Measurements from ENCODE around the gene LDLRAD3. TPM values are rescaled to one million over a fixed set of nuclear protein-coding genes. Genes with fewer than 3 reads are reported as not detected.
"Not testable (repeated sequence)": the region's sequence is repeated elsewhere in the genome, so short reads cannot be mapped to it uniquely, and the experiment has no call there.

LDLRAD3 gene
- total RNA-seq, 2 experiments from 2014 or later: not detected

DNA sequence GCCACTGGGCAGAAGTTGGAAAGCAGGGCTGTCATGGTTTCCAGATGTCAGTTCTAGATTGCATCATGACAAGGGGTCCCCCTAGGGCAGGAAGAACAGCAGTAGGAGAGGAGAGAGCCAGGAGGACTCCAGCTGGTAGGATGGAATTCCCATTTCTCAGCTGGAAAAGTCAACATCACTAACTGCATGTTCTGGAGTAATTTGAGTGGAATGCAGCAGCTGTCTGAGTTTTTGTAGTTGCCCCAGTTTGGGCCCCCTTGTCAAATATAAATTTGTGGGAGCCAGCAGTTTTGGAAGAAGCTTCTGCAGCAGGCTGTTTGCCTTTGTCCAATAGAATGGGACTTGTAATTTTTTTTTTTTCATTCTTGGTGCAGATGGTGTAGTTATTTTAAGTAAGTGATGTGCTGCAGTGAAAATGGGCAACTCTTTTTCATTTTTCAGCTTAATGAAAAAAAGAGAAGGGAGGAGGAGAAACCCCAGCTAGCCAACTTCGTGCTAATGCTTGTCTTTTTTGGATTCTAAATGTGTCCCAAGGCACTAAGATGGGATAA is 86.9 kb downstream of the LDLRAD3 start:
- no peak for DNase-seq
- no peaks in the 10 kb centered on the region for H3K9me3 Mint-ChIP-seq (ENCODE audit: low read depth)
- no peak overlapping the region for H3K27ac Mint-ChIP-seq
- CTCF ChIA-PET: no interaction called here
- no peaks in the 10 kb centered on the region for H3K27me3 Mint-ChIP-seq
- no peaks in the 10 kb centered on the region for H3K36me3 Mint-ChIP-seq
- no peak for ATAC-seq
- no peak overlapping the region for H3K4me3 Mint-ChIP-seq
- no peaks in the 10 kb centered on the region for H3K4me1 Mint-ChIP-seq

DNA sequence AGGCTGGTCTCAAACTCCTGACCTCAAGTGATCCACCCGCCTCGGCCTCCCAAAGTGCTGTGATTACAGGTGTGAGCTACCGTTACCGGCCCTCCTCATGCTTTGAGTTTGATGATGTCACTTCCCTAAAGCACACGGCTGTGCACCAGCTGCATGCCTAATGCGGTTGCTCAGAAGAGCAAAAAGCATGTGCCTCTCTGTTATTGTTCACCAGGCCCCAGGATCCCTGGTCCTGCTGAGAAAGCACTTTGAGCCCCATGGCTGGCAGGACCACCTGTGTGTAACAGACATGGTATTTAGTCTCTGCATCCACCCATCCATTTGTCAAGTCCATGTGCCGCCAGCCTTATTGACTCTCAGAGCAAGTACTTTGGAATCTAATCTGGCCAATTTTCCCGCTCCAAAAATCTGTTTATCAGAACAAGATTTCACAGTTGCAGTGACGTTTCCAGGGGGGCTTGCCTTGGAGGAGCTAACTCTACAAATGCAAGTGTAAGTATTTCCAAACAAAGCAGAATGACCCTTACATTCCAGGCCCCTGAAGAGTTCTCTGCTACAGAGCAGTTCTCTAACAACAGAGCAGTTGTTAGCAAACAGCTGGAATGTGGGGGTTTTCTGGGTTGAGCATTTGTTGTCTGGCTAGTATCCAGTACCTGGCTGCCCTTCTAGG is 89.4 kb downstream of the LDLRAD3 start:
- no peaks in the 10 kb centered on the region for H3K9me3 Mint-ChIP-seq (ENCODE audit: low read depth)
- CTCF ChIA-PET: interaction anchor here (1.4 kb wide), 1 partner anchor 211 kb away, joined by 3 read pairs; no protein-coding TSS in a partner anchor
- no peak for ATAC-seq

DNA sequence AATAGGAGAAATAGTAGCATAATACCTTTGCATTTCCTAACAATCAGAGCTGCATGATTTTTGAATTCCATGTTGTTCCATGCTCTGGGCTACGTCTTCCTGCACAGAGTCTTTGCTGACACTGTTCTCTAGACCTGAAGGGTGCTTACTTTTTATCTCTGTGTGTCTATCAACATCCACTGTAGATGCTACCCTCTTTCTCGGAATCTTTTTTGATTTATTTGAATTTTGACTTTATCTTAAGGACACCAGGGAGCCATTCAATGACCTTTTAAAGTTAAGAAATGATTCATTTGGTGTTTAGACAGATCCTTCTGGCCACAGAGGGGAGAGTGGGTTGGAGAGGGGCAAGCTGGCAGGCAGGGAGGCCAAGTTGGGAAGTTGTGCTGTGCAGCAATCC is 90.1 kb downstream of the LDLRAD3 start:
- Mint-ChIP-seq H3K27me3 (no peaks in the 10 kb centered on the region), H3K4me1 (no peaks in the 10 kb centered on the region), H3K9me3 (ENCODE audit: low read depth) (no peaks in the 10 kb centered on the region), H3K27ac (no peak overlapping the region), H3K4me3 (no peak overlapping the region), H3K36me3 (no peaks in the 10 kb centered on the region)
- no peak for DNase-seq
- CTCF ChIA-PET: interaction anchor here (1.4 kb wide), 1 partner anchor 212 kb away, joined by 3 read pairs; no protein-coding TSS in a partner anchor
- no peak for ATAC-seq

More for the DNA sequence above, 89.4 kb downstream of the LDLRAD3 start:
- no peaks in the 10 kb centered on the region for H3K36me3 Mint-ChIP-seq
- no peaks in the 10 kb centered on the region for H3K4me1 Mint-ChIP-seq
- no peaks in the 10 kb centered on the region for H3K27me3 Mint-ChIP-seq
- no peak for DNase-seq
- no peak overlapping the region for H3K27ac Mint-ChIP-seq
- H3K4me3 Mint-ChIP-seq: no peak overlapping the region

- H3K9me3 Mint-ChIP-seq (ENCODE audit: low read depth): no peaks in the 10 kb centered on the region
- H3K4me3 Mint-ChIP-seq: no peak overlapping the region
- H3K27me3 Mint-ChIP-seq: peaks cover 3% of the 10 kb centered on the region
- CTCF ChIA-PET: no interaction called here
- H3K4me1 Mint-ChIP-seq: no peaks in the 10 kb centered on the region
- DNase-seq (no peak), ATAC-seq (no peak)
- no peaks in the 10 kb centered on the region for H3K36me3 Mint-ChIP-seq
- H3K27ac Mint-ChIP-seq: no peak overlapping the region
These were observed 90.9 kb downstream of the LDLRAD3 start for GRCh38 chr11:36034551-36035331.

GRCh38 chr11:36035454-36035853 is 91.6 kb downstream of the LDLRAD3 start:
- Mint-ChIP-seq H3K4me3 (no peak overlapping the region), H3K4me1 (no peaks in the 10 kb centered on the region), H3K27me3 (peaks cover 8% of the 10 kb centered on the region), H3K27ac (no peak overlapping the region), H3K36me3 (no peaks in the 10 kb centered on the region), H3K9me3 (ENCODE audit: low read depth) (no peaks in the 10 kb centered on the region)
- DNase-seq (no peak), ATAC-seq (no peak)
- CTCF ChIA-PET: no interaction called here

- H3K27ac Mint-ChIP-seq: no peak overlapping the region
- CTCF ChIA-PET: no interaction called here
- no peaks in the 10 kb centered on the region for H3K4me1 Mint-ChIP-seq
- H3K36me3 Mint-ChIP-seq: no peaks in the 10 kb centered on the region
- H3K27me3 Mint-ChIP-seq: peaks cover 8% of the 10 kb centered on the region
- DNase-seq: no peak
- no peak for ATAC-seq
- H3K4me3 Mint-ChIP-seq: no peak overlapping the region
- H3K9me3 Mint-ChIP-seq (ENCODE audit: low read depth): no peaks in the 10 kb centered on the region
These were observed 92.1 kb downstream of the LDLRAD3 start for GRCh38 chr11:36035999-36036398.

- CTCF ChIA-PET: interaction anchor here (1.5 kb wide), 1 partner anchor 709 kb away, joined by 3 read pairs; no protein-coding TSS in a partner anchor
- DNase-seq: no peak
- no peak for ATAC-seq
- H3K27me3 Mint-ChIP-seq: peaks cover 8% of the 10 kb centered on the region
- H3K4me1 Mint-ChIP-seq: no peaks in the 10 kb centered on the region
- H3K27ac Mint-ChIP-seq: no peak overlapping the region
- H3K36me3 Mint-ChIP-seq: no peaks in the 10 kb centered on the region
- no peaks in the 10 kb centered on the region for H3K9me3 Mint-ChIP-seq (ENCODE audit: low read depth)
- no peak overlapping the region for H3K4me3 Mint-ChIP-seq
These were observed 93.2 kb downstream of the LDLRAD3 start for GRCh38 chr11:36037031-36037430.

GRCh38 chr11:36038541-36038940 is 94.7 kb downstream of the LDLRAD3 start:
- no peak for DNase-seq
- CTCF ChIA-PET: no interaction called here
- Mint-ChIP-seq H3K27me3 (peaks cover 8% of the 10 kb centered on the region), H3K4me1 (no peaks in the 10 kb centered on the region), H3K27ac (no peak overlapping the region), H3K36me3 (no peaks in the 10 kb centered on the region), H3K4me3 (no peak overlapping the region), H3K9me3 (ENCODE audit: low read depth) (no peaks in the 10 kb centered on the region)
- no peak for ATAC-seq

- no peaks in the 10 kb centered on the region for H3K36me3 Mint-ChIP-seq
- CTCF ChIA-PET: no interaction called here
- H3K4me3 Mint-ChIP-seq: no peak overlapping the region
- peaks cover 8% of the 10 kb centered on the region for H3K27me3 Mint-ChIP-seq
- H3K9me3 Mint-ChIP-seq (ENCODE audit: low read depth): no peaks in the 10 kb centered on the region
- no peaks in the 10 kb centered on the region for H3K4me1 Mint-ChIP-seq
- H3K27ac Mint-ChIP-seq: no peak overlapping the region
- DNase-seq (no peak), ATAC-seq (no peak)
These were observed 95.6 kb downstream of the LDLRAD3 start for GRCh38 chr11:36039471-36039870.

DNA sequence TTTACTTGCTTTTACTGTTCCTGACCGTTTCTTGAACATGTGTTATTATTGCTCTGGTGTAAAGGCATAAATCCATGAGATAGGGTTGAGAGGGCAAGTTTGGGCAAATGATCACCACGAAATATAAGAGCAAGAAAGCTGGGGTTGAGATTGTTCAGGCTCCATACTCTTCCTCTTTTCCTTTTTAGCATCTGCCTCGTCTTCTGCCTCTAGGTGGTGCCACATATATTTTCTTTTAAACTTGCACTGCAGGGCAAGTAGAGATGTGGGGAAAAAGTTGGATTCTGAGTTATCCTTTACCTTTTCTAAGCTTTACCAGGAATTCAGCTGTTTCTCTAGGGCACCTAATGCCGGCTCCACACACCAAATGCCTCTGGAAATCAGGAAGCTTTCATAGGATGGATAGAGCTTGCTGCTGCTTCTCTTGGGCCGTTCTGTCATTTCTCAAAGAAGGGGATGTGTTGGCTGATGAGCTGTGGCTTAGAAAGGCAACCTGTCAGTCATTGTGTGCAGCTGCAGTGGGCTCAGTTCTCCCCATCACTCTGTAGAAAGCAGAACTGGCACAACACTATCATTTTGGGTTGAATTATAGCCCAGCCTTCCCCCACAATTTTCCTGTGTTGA is 98.2 kb downstream of the LDLRAD3 start:
- no peaks in the 10 kb centered on the region for H3K9me3 Mint-ChIP-seq (ENCODE audit: low read depth)
- peaks cover 8% of the 10 kb centered on the region for H3K27me3 Mint-ChIP-seq
- H3K36me3 Mint-ChIP-seq: no peaks in the 10 kb centered on the region
- CTCF ChIA-PET: interaction anchor here (1.0 to 2.2 kb wide), 3 partner anchors 24 to 224 kb away, joined by 3 to 8 read pairs (median 3); no protein-coding TSS in a partner anchor
- DNase-seq (no peak), ATAC-seq (no peak)
- H3K4me3 Mint-ChIP-seq: no peak overlapping the region
- H3K27ac Mint-ChIP-seq: no peak overlapping the region
- H3K4me1 Mint-ChIP-seq: no peaks in the 10 kb centered on the region

GRCh38 chr11:36044636-36045035 is 100.8 kb downstream of the LDLRAD3 start:
- H3K36me3 Mint-ChIP-seq: no peaks in the 10 kb centered on the region
- H3K4me1 Mint-ChIP-seq: no peaks in the 10 kb centered on the region
- H3K27me3 Mint-ChIP-seq: peaks cover 6% of the 10 kb centered on the region
- no peak for DNase-seq
- H3K9me3 Mint-ChIP-seq (ENCODE audit: low read depth): no peaks in the 10 kb centered on the region
- no peak overlapping the region for H3K27ac Mint-ChIP-seq
- CTCF ChIA-PET: no interaction called here
- no peak overlapping the region for H3K4me3 Mint-ChIP-seq
- ATAC-seq: no peak

DNA sequence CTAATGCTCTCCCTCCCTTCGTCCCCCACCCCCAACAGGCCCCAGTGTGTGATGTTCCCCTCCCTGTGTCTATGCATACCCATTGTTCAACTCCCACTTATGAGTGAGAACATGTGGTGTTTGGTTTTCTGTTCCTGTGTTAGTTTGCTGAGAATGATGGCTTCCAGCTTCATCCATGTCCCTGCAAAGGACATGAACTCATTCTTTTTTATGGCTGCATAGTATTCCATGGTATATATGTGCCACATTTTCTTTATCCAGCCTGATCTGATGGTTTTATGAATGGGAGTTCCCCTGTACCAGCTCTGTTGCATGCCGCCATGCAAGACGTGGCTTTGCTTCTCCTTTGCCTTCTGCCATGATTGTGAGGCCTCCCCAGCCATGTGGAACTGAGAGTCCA is 102.1 kb downstream of the LDLRAD3 start:
- ATAC-seq, DNase-seq: not testable (repeated sequence)

GRCh38 chr11:36046932-36047331 is 103.1 kb downstream of the LDLRAD3 start:
- H3K4me3 Mint-ChIP-seq: no peak overlapping the region
- H3K27me3 Mint-ChIP-seq: no peaks in the 10 kb centered on the region
- DNase-seq: no peak
- no peak for ATAC-seq
- H3K36me3 Mint-ChIP-seq: no peaks in the 10 kb centered on the region
- CTCF ChIA-PET: no interaction called here
- H3K9me3 Mint-ChIP-seq (ENCODE audit: low read depth): no peaks in the 10 kb centered on the region
- no peak overlapping the region for H3K27ac Mint-ChIP-seq
- peaks cover 1% of the 10 kb centered on the region for H3K4me1 Mint-ChIP-seq

More for the DNA sequence above, 102.1 kb downstream of the LDLRAD3 start:
- H3K27ac Mint-ChIP-seq; H3K4me1 Mint-ChIP-seq; CTCF ChIA-PET; H3K4me3 Mint-ChIP-seq; H3K27me3 Mint-ChIP-seq; H3K36me3 Mint-ChIP-seq; H3K9me3 Mint-ChIP-seq (ENCODE audit: low read depth): not testable (repeated sequence)

Data from activated CD8-positive, alpha-beta memory T cell treated with anti-CD3 and anti-CD28 coated beads, Interleukin-2, amount 10 ng/mL, durations not matched to agents 7 days and 5 days (primary cell).